ENCODE measurements around the gene CACNA1B.

DNA sequence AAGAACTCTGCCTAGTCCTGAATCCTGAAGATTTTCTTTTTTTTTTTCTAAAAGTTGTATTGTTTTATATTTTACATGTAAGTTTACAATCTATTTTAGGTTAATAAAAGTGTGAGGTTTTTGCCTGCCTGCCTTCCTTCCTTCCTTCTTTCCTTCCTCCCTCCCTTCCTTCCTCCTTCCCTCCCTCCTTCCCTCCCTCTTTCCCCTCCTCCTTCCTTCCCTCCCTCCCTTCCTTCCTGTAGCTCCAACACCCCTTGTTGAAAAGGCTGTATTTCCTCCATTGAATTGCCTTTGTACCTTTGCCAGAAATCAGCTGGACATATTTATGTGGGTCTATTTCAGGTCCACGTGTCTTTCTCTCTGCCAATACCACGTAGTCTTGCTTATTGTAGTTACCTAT lies 46.6 kb downstream of the CACNA1B start:
- TF ChIP-seq, protein P1, sequence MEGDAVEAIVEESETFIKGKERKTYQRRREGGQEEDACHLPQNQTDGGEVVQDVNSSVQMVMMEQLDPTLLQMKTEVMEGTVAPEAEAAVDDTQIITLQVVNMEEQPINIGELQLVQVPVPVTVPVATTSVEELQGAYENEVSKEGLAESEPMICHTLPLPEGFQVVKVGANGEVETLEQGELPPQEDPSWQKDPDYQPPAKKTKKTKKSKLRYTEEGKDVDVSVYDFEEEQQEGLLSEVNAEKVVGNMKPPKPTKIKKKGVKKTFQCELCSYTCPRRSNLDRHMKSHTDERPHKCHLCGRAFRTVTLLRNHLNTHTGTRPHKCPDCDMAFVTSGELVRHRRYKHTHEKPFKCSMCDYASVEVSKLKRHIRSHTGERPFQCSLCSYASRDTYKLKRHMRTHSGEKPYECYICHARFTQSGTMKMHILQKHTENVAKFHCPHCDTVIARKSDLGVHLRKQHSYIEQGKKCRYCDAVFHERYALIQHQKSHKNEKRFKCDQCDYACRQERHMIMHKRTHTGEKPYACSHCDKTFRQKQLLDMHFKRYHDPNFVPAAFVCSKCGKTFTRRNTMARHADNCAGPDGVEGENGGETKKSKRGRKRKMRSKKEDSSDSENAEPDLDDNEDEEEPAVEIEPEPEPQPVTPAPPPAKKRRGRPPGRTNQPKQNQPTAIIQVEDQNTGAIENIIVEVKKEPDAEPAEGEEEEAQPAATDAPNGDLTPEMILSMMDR (IDR thresholded peaks at IDR 0.05; ENCODE audit: low read length) = no peak
- TF ChIP-seq EZH2 (optimal IDR thresholded peaks at IDR 0.05; ENCODE audit: low read depth, low read length) = no peak
